Measurements from ENCODE around the gene SWT1.

SWT1 gene

GRCh38 chr1:185288435-185288834 is 131.5 kb downstream of the SWT1 start:
- no peak for DNase-seq (ENCODE audit: low spot score)

GRCh38 chr1:185289880-185290279 is 132.9 kb downstream of the SWT1 start:
- DNase-seq (ENCODE audit: low spot score) = no peak

GRCh38 chr1:185291159-185291558 is 134.2 kb downstream of the SWT1 start:
- no peak for DNase-seq (ENCODE audit: low spot score)

- DNase-seq (ENCODE audit: low spot score) = no peak
Measured at GRCh38 chr1:185291652-185292051, 134.7 kb downstream of the SWT1 start.

- no peak for DNase-seq (ENCODE audit: low spot score)
Measured at GRCh38 chr1:185292237-185292636, 135.3 kb downstream of the SWT1 start.

GRCh38 chr1:185293967-185294542 is 137.1 kb downstream of the SWT1 start:
- no peak for DNase-seq (ENCODE audit: low spot score)

- no peak for DNase-seq (ENCODE audit: low spot score)
Measured at GRCh38 chr1:185295091-185295490, 138.1 kb downstream of the SWT1 start.

GRCh38 chr1:185297982-185298381 is 141.0 kb downstream of the SWT1 start:
- DNase-seq (ENCODE audit: low spot score) = no peak

- no peak for DNase-seq (ENCODE audit: low spot score)
Measured at GRCh38 chr1:185300152-185300551, 143.2 kb downstream of the SWT1 start.

GRCh38 chr1:185305419-185305818 is 148.5 kb downstream of the SWT1 start:
- no peak for DNase-seq (ENCODE audit: low spot score)

GRCh38 chr1:185308126-185308525 is 151.2 kb downstream of the SWT1 start:
- DNase-seq (ENCODE audit: low spot score) = no peak

- DNase-seq (ENCODE audit: low spot score) = no peak
Measured at GRCh38 chr1:185309566-185309965, 152.6 kb downstream of the SWT1 start.

- DNase-seq (ENCODE audit: low spot score) = no peak
Measured at GRCh38 chr1:185311589-185312225, 154.7 kb downstream of the SWT1 start.

GRCh38 chr1:185312361-185313138 is 155.6 kb downstream of the SWT1 start:
- no peak for DNase-seq (ENCODE audit: low spot score)

GRCh38 chr1:185314411-185314810 is 157.4 kb downstream of the SWT1 start:
- no peak for DNase-seq (ENCODE audit: low spot score)

GRCh38 chr1:185315445-185316071 is 158.6 kb downstream of the SWT1 start:
- DNase-seq (ENCODE audit: low spot score) = no peak

- peak; percentile 57 for DNase-seq (ENCODE audit: low spot score)
Measured at GRCh38 chr1:185316163-185317033, 159.4 kb downstream of the SWT1 start.

GRCh38 chr1:185317034-185317885 is 160.3 kb downstream of the SWT1 start, which contains the start of gene IVNS1ABP:
Gene IVNS1ABP, minus strand, starts transcription at chr1:185317243. Its CDS starts 7,750 bp downstream, at chr1:185309493.
- peak; percentile 97 for DNase-seq (ENCODE audit: low spot score)

GRCh38 chr1:185317886-185318310 is 160.9 kb downstream of the SWT1 start:
- DNase-seq (ENCODE audit: low spot score) = no peak

GRCh38 chr1:185318431-185319138 is 161.6 kb downstream of the SWT1 start:
- DNase-seq (ENCODE audit: low spot score) = peak; percentile 66

Data from COLO829 (cell line).